CD4-positive, alpha-beta T cell treated with Interleukin-17A for 4 hours (primary cell): ENCODE results near the gene TBC1D14.
"Not testable (repeated sequence)": the region's sequence is repeated elsewhere in the genome, so short reads cannot be mapped to it uniquely, and the experiment has no call there.

Experiments used
- DNase-seq: peaks from one replicate; pipeline ENCODE4 v3.0.0-alpha.2; 2020; ENCODE audit warnings: mixed read lengths

TBC1D14 gene

DNA sequence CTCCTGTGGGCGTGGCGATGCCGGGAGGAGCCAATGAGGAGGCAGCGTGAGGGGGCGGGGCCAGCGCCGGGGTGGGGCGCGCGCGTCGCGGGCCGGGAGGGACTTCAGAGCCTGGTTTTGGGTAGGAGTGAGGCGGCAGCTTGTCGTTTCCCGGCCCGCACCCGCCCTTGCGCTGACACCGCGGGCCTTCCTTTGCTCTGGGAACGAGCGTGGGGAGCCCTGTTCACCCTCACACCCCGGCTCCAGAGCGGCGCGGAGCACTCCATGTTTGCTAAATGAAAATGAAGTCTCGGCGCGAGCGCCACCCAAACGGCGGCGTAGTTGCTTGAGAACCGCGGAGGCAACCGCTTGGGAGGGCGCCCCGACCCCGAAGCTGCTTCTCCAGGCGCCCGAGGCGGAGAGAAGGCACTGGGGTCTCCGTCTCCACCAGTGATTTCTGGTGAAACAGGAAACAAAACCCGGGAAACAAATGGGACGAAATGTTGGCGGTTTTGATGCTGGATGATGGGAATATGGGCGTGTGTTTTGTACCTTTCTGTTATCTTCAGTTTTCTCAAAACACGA lies 158.7 kb downstream of the TBC1D14 start:
- DNase-seq = no peak

DNA sequence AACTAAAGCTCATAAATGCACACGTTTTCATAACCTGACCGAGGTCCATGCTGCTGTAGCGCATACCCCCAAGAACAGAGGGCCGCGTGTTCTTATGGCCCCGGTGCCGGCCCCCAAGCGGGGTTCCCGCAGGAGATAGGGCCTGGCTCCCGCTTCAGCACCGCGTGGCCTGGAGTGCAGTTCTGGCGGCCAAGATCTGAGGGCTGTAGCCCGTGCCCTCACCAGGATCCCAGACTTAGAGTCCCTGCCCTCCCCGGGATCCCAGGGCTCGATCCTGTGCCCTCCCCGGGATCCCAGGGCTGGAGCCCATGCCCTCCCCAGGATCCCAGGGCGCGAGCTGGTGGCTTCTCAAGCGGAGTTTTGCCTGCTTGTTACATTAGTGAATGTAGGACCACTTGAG lies 159.3 kb downstream of the TBC1D14 start:
- no peak for DNase-seq

DNA sequence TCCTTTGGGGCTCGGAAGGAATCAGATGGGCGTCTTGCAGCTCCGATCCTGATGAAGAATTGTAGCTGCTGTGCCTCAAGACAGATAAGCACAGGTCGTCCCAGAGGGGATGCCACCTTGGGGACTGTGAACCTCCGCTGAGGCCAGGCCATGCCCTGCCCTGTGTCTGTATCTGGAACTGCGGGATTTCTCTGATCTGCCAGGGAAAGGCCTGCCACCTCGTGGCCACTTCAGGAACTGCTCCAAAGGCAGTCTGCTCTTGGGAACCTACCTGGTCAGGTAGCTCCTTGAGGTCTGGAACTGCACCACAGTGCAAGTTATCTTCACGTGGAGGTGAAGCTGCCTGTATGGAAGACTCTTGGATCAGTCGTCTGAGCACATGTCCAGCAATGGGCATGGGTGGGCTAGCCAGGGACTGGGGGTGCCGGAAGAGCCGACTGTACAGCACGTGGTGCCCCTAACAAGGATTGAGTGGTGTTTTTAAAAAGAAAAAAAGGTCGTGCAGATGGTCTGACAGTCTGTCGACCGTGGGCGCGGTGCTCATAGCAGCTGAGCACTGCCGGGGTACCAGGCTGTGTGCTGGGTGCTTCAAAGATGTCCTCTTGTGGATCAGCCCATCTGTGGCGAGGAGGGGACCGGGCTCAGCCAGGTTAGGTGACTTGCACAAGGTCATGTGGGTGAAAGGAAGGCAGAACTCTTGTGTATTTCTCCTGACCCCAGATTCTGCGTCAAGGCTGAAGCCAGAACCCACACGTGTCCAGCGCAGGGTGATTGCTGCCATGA lies 161.3 kb downstream of the TBC1D14 start:
- DNase-seq = peak; percentile 91

DNA sequence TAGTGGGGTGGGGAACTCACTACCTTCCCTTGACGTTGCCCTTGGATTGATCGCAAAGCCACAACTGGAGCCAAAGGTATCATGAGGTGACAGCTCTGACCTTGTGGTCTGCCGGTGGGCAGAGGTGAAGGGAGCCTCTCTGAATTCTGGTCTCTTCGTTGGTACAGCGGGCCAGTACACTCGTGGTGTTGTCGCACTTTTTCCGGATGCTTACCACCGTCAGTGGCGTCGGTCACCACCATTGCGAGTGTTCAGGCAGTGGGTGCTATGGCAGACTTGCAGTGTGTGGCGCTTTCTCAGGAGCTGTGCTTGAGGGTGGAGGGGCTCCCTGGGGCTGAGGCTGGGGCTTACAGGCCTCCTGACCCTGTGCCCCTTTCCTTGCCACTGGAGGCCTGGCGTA lies 163.4 kb downstream of the TBC1D14 start:
- no peak for DNase-seq

DNA sequence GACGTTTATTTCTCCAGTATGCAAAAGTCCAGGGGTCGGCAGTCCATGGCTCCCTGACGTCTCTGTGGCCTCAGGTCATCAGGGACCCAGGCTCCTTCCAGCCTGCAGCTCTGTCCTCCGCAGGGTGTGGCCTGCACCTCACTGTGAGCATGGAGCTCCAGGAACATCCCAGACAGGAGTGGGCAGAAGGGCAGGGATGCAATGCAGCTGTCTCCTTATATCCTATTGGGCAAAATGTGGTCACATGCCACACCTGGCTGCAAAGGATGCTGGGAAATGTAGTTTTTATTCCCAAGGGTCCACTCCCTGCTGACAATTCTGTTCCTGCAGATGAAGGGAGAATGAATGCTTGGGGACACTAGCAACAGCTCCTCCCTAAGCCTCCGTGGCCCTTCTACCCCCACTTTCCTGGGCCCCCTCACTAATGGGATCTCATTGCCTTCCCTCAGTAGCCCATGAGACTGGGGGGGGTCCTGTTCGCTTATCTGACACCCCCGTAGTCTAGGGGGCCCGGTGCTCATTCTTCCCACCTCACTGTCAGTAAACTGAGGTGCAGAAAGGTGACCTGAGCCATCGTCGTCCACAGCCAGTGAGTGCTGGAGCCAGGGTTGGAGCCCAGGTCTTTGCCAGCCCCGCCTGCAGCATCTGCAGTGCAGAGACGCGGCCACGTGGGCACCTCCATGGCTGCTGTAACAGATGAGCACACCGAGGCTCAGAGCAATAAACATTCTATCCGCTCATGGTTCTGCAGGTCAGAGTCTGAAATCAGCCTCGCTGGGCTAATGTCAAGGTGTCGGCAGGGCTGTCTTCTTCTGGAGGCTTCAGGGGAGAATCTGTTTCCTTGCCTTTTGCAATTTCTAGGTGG lies 164.1 kb downstream of the TBC1D14 start:
- DNase-seq = no peak

DNA sequence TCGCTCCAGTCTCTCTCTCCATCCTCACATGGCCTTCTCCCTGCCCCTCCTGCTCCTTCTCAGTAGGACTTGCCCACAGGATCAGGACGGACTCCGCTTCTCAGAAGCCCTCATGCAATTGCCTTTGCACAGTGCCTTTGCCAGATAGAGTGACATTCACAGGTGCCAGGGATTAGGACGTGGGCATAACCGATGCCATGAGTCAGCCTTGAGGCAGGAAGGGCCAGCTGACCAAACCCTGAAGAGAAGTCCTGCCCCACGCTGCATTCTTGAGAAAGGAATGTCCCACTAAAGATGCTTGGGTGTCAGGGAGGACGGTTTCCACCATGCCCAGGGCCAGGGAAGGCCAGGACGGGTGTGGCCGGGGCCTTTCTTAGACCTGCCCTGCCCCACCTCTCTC lies 164.8 kb downstream of the TBC1D14 start:
- DNase-seq = no peak

DNA sequence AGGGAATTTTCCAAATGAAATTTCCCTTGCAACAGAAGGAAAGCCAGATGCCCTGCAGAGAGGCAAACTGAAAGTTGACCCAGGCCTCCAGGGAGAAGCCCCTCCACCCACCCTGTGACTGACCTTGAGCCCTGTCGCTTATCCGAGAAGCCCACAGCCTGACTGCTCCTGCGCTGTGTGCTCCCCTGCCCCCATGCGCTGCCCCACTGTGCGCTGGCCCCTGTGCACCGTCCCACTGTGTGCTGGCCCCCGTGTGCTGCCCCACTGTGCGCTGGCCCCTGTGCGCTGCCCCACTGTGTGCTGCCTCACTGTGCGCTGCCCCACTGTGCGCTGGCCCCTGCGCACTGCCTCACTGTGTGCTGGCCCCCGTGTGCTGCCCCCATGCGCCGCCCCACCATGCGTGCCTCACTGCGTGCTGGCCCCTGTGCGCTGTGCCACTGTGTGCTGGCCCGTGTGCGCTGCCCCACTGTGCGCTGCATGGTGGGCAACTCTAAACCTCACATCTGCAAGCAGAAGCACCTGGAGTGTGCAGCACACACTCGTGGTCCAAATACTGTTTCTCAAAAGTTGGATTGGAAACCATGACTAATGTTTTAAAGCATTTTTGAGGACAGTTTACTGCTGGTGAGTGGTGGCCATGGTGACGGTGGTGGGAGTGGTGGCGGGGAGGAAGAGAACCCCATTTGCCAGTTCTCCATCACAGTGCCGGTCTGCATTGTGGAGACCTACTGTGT lies 166.5 kb downstream of the TBC1D14 start:
- no peak for DNase-seq

DNA sequence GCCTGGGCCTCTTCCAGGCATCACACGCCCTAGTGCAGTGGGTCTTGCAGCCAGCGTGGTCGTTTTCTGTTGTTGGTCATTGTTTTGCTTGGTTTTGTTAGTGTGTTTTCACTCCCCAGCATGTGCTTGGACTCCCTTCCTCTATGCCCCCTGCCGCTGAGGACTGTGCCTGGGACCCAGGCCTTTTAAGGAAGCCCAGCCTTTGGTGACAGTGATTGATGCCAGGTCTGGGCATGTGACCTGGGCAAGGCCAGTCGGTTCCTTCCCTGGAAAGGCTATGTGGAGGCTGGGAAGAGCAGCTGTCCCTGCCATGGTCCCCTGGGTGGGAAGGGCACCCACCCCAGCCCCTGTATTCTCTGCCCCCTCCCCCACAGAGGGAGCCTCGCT lies 167.1 kb downstream of the TBC1D14 start:
- DNase-seq = no peak

DNA sequence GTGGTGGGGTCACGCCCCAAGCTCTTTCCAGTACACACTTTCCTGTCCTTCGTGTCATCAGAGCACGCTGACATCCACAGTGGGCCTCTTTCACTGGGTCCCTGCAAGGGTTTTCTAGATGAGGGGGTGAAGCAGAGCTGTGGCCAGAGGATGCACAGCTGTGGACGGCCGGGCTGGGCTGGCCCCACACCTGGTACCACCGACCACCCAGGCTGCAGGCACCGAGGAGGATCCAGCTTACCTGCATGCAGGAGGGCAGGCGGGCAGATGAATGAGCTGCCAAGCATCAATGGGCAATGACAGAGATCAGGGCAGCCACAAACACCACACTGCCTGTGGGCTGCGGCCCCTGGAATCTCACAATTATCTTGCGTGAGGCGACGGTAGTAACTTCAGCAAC lies 167.7 kb downstream of the TBC1D14 start:
- no peak for DNase-seq

DNA sequence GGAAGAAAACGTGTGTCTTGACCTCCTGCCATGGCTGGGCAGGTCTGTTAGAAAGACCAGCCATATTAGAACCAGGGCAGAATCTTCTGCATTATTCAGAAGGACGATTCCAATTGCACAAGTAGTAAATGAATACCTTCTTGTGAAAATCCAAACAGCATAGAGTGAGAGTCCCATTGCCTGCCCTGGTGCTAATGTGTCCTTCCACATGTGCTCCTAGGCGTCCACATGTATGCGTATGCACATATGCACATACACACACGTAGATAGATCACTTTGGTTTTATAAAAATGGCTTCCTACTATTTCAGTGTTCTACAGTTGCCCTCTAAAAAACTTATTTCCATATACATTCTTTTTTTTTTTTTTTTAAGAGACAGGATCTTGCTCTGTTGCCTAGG lies 168.4 kb downstream of the TBC1D14 start:
- DNase-seq = no peak

DNA sequence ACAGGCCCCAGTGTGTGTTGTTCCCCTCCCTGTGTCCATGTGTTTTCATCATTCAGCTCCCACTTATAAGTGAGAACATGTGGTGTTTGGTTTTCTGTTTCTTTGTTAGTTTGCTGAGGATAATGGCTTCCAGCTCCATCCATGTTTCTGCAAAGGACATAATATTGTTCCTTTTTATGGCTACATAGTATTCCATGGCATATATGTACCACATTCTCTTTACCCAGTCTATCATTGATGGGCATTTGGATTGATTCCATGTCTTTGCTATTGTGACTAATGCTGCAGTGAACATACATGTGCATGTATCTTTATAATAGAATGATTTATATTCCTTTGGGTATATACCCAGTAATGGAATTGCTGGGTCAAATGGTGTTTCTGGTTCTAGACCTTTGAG lies 169.9 kb downstream of the TBC1D14 start:
- DNase-seq = not testable (repeated sequence)

DNA sequence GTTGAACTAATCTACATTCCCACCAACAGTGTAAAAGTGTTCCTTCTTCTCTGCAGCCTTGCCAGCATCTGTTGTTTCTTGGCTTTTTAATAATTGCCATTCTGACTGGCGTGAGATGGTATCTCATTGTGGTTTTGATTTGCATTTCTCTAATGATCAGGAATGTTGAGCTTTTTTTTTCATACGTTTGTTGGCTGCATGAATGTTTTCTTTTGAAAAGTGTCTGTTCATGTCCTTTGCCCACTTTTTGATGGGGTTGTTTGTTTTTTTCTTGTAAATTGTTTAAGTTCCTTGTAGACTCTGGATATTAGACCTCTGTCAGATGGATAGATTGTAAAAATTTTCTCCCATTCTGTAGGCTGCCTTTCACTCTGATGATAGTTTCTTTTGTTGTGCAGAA lies 170.3 kb downstream of the TBC1D14 start:
- not testable (repeated sequence) for DNase-seq
